GM12892 (cell line): ENCODE measurements around the gene SFXN5.

Source experiments
- POLR2A ChIP-seq: IDR thresholded peaks from 2 replicates; pipeline ENCODE4 v1.6.1; 2011; ENCODE audit warnings: low read depth, low read length, control low read depth
- POLR2AphosphoS5 ChIP-seq: IDR thresholded peaks from 2 replicates; pipeline ENCODE4 v1.6.1; 2011; ENCODE audit warnings: low read depth, low read length, control low read depth
- TAF1 ChIP-seq: IDR thresholded peaks from 2 replicates; pipeline ENCODE4 v1.6.1; 2011; ENCODE audit warnings: low read depth, mild to moderate bottlenecking, control low read depth, low read length, borderline replicate concordance

GRCh38 chr2:73031095-73031678 lies 40.3 kb downstream of the SFXN5 start:
- TF ChIP-seq POLR2A (no peak), POLR2AphosphoS5 (no peak), TAF1 (no peak)
